Glutamatergic neuron (in vitro differentiated cells): ENCODE measurements around the gene ZNF396. TPM values are rescaled to one million over a fixed set of nuclear protein-coding genes. Genes with fewer than 3 reads are reported as not detected.

Source experiments
- DNase-seq: peaks from one replicate; pipeline ENCODE4 v3.0.0; 2022
- H3K27ac Mint-ChIP-seq: one replicate; pipeline ENCODE4 v1.8.0; 2020; ENCODE audit warnings: mild to moderate bottlenecking, mixed read lengths, inconsistent platforms; ENCODE audit not compliant: unreplicated experiment
- H3K27me3 Mint-ChIP-seq: one replicate; pipeline ENCODE4 v1.8.0; 2020; ENCODE audit warnings: mild to moderate bottlenecking, moderate library complexity, mixed read lengths, inconsistent platforms; ENCODE audit not compliant: unreplicated experiment
- H3K36me3 Mint-ChIP-seq: one replicate; pipeline ENCODE4 v1.8.0; 2020; ENCODE audit warnings: mild to moderate bottlenecking, mixed read lengths, inconsistent platforms; ENCODE audit not compliant: unreplicated experiment
- H3K4me1 Mint-ChIP-seq: one replicate; pipeline ENCODE4 v1.8.0; 2020; ENCODE audit warnings: mild to moderate bottlenecking, low read depth, mixed read lengths, inconsistent platforms; ENCODE audit not compliant: unreplicated experiment
- H3K4me3 Mint-ChIP-seq: one replicate; pipeline ENCODE4 v1.8.0; 2020; ENCODE audit warnings: mild to moderate bottlenecking, mixed read lengths, inconsistent platforms; ENCODE audit not compliant: unreplicated experiment
- H3K9me3 Mint-ChIP-seq: one replicate; pipeline ENCODE4 v1.8.0; 2020; ENCODE audit warnings: mild to moderate bottlenecking, moderate library complexity, mixed read lengths, inconsistent platforms; ENCODE audit not compliant: unreplicated experiment
- total RNA-seq: library from RNA; stranded (reverse); fragmentation: NEBNext Ultra II Directional; extraction: Animal tissue kit (Norgen Biotek cat#: 25700); gene quantifications from one replicate; pipeline ENCODE4 v1.2.1, GENCODE V29; 2021; ENCODE audit not compliant: unreplicated experiment
- TF ChIP-seq, protein P1 (sequence below): fragments of 200-600 bp; sonication (generic); IDR thresholded peaks from one replicate; pipeline ENCODE4 v1.5.0; 2021; ENCODE audit not compliant: partially characterized antibody, unreplicated experiment

Gene ZNF396
- total RNA-seq, 1 donor from 2014 or later = 2.1 TPM

DNA sequence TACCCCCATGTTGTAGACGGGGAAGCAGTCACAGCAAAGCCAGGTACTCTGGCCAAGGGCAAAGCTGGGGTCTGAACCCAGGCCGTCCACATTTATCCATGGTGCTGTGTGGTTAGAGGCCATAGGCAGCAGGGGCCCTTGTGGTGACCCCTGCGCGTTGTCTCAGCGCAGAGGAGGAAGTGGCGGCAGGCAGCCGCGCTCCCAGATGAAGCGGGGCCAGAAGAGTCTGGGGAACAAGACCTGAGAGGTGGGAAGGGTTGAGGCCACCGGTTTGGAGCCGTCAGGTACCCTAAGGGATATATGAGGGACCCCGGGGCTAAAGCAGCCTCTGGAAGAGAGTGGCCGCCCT, 770 bp downstream of the ZNF396 start:
- Mint-ChIP-seq H3K4me1 (no peaks in the 10 kb centered on the region), H3K27me3 (peaks cover 5% of the 10 kb centered on the region), H3K4me3 (peak overlapping the region; percentile 85), H3K36me3 (peaks cover 2% of the 10 kb centered on the region), H3K27ac (no peak overlapping the region), H3K9me3 (peaks cover 3% of the 10 kb centered on the region)
- peak; percentile 20 for DNase-seq
- TF ChIP-seq, protein P1, sequence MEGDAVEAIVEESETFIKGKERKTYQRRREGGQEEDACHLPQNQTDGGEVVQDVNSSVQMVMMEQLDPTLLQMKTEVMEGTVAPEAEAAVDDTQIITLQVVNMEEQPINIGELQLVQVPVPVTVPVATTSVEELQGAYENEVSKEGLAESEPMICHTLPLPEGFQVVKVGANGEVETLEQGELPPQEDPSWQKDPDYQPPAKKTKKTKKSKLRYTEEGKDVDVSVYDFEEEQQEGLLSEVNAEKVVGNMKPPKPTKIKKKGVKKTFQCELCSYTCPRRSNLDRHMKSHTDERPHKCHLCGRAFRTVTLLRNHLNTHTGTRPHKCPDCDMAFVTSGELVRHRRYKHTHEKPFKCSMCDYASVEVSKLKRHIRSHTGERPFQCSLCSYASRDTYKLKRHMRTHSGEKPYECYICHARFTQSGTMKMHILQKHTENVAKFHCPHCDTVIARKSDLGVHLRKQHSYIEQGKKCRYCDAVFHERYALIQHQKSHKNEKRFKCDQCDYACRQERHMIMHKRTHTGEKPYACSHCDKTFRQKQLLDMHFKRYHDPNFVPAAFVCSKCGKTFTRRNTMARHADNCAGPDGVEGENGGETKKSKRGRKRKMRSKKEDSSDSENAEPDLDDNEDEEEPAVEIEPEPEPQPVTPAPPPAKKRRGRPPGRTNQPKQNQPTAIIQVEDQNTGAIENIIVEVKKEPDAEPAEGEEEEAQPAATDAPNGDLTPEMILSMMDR = no peak

DNA sequence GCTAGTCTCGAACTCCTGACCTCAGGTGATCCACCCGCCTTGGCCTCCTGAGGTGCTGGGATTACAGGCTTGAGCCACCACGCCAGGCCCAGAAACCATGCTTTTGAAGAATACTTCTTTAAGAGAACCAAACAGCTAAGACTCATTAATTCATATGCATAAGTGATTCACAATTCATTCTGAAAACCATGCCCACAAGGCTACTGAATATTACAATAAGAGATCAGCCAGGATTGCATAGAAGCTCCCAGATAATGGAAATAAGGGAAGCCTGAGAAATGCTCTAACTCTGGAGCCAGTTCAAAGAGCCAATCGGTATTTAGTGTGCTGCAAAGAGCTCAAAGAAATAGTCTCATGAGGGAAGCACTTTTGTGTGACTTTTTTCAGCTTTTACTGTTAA, 2.4 kb downstream of the ZNF396 start:
- peaks cover 3% of the 10 kb centered on the region for H3K9me3 Mint-ChIP-seq
- H3K36me3 Mint-ChIP-seq = no peaks in the 10 kb centered on the region
- TF ChIP-seq, protein P1 = no peak
- H3K27me3 Mint-ChIP-seq = peaks cover 5% of the 10 kb centered on the region
- H3K4me3 Mint-ChIP-seq = no peak overlapping the region
- no peaks in the 10 kb centered on the region for H3K4me1 Mint-ChIP-seq
- no peak overlapping the region for H3K27ac Mint-ChIP-seq
- DNase-seq = no peak

DNA sequence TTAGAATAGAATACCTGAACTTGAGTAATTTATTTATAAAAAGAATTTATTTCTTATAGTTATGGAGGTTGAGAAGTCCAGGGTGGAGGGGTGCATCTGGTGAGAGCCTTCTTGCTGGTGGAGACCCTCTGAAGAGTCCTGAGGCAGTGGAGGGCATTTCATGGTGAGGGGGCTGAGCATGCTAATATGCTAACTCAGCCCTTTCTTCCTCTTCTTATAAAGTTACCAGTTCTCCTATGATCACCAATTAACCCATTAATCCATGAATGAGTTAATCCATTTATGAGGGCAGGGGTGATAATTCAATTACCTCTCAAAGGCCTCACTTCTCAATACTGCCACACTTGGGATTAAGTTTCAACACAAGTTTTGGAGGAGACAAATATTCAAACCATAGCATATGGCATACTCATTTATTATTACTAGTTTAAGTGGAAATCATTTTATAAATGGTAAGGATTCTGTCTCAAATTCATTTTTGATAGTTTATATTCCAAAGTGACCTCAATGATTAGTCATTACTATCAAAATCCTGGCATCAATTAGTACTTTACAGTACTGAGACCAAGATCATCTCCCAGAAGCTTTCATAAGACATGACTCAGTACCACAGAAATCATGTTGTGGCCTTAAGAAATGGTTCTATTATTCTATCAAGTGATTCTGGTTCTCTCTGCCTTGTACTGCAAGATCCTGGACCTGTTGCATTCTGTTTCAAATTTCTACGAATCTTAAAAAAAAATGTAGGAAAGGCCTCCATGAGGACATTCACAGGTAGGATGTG, 5.5 kb downstream of the ZNF396 start:
- no peaks in the 10 kb centered on the region for H3K4me1 Mint-ChIP-seq
- TF ChIP-seq, protein P1 = no peak
- no peak overlapping the region for H3K4me3 Mint-ChIP-seq
- no peaks in the 10 kb centered on the region for H3K27me3 Mint-ChIP-seq
- no peaks in the 10 kb centered on the region for H3K36me3 Mint-ChIP-seq
- H3K27ac Mint-ChIP-seq = no peak overlapping the region
- H3K9me3 Mint-ChIP-seq = no peaks in the 10 kb centered on the region
- DNase-seq = no peak

DNA sequence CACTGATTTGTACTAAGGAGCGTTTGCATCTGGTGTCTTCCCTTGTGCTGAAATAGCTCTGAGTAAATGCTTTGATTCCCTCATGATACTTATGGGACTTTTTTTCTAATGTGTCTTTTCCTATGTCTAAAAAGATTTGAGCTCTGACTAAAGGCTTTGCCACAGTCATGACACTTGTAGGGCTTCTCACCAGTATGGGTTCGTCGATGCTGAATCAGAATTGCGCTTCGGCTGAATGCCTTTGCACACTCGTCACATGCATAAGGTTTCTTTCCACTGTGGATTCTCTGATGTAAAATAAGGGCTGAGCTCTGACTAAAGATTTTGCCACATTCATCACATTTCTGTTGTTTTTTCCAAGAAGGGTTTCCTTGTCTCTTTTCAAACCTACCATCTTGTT, 8.0 kb downstream of the ZNF396 start:
- DNase-seq = no peak
- Mint-ChIP-seq H3K36me3 (no peaks in the 10 kb centered on the region), H3K4me1 (no peaks in the 10 kb centered on the region)

DNA sequence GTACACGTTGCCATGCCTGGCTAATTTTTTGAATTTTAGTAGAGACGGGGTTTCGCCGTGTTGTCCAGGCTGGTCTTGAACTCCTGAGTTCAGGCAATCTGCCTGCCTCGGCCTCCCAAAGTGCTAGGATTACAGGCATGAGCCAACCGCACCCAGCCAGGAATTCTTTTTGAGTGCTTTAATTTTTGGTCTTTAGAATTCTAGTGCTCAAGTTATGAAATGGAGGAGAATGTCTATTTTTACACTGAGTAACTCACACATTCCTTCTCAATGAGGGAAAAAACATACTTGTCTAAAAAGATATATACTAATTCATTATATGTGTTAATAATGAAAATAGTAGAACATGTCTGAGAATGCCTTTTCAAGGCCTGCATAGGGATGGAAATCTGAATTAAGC, 8.5 kb downstream of the ZNF396 start:
- H3K27ac Mint-ChIP-seq = no peak overlapping the region
- H3K4me3 Mint-ChIP-seq = no peak overlapping the region
- no peaks in the 10 kb centered on the region for H3K36me3 Mint-ChIP-seq
- DNase-seq = no peak
- no peaks in the 10 kb centered on the region for H3K4me1 Mint-ChIP-seq
- peaks cover 4% of the 10 kb centered on the region for H3K9me3 Mint-ChIP-seq
- TF ChIP-seq, protein P1 = no peak
- no peaks in the 10 kb centered on the region for H3K27me3 Mint-ChIP-seq

More for the DNA sequence above, 8.0 kb downstream of the ZNF396 start:
- Mint-ChIP-seq H3K9me3 (peaks cover 4% of the 10 kb centered on the region), H3K4me3 (no peak overlapping the region), H3K27ac (no peak overlapping the region), H3K27me3 (no peaks in the 10 kb centered on the region)
- TF ChIP-seq, protein P1 = no peak
